Measurements from ENCODE around the gene WIPI1.

DNA sequence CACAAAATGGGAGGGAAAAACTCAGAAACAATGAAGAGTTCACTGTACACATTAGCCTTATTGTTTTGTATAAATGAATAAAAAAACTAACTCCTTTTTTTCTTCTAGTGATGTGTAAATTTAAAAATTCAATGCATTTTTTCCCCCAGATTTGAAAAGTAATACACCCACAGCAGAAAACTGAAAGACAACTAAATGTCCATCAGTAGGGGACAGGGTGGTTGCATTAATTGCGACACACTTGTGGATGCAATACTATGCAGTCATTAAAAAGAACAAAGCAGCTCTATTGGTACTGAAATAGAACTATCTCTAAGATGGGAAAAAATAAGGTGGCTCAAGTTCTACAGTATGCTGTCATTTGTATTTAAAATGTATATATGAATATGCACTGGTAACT is 13.7 kb upstream of the WIPI1 start:
- TF ChIP-seq, protein P1, sequence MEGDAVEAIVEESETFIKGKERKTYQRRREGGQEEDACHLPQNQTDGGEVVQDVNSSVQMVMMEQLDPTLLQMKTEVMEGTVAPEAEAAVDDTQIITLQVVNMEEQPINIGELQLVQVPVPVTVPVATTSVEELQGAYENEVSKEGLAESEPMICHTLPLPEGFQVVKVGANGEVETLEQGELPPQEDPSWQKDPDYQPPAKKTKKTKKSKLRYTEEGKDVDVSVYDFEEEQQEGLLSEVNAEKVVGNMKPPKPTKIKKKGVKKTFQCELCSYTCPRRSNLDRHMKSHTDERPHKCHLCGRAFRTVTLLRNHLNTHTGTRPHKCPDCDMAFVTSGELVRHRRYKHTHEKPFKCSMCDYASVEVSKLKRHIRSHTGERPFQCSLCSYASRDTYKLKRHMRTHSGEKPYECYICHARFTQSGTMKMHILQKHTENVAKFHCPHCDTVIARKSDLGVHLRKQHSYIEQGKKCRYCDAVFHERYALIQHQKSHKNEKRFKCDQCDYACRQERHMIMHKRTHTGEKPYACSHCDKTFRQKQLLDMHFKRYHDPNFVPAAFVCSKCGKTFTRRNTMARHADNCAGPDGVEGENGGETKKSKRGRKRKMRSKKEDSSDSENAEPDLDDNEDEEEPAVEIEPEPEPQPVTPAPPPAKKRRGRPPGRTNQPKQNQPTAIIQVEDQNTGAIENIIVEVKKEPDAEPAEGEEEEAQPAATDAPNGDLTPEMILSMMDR (IDR thresholded peaks at IDR 0.05): no peak
- TF ChIP-seq POLR2A (IDR thresholded peaks at IDR 0.05) (no peak), POLR2AphosphoS5 (IDR thresholded peaks at IDR 0.05) (no peak), EP300 (IDR thresholded peaks at IDR 0.05; ENCODE audit: low read depth) (no peak)
